ENCODE data around the gene RASGRP4. TPM values are rescaled to one million over a fixed set of nuclear protein-coding genes. Genes with fewer than 3 reads are reported as not detected.
"Not testable (repeated sequence)": the region's sequence is repeated elsewhere in the genome, so short reads cannot be mapped to it uniquely, and the experiment has no call there.

RASGRP4 gene
- polyA plus RNA-seq, 3 donors, result 0.48 to 8.2 (median 7.0) TPM

DNA sequence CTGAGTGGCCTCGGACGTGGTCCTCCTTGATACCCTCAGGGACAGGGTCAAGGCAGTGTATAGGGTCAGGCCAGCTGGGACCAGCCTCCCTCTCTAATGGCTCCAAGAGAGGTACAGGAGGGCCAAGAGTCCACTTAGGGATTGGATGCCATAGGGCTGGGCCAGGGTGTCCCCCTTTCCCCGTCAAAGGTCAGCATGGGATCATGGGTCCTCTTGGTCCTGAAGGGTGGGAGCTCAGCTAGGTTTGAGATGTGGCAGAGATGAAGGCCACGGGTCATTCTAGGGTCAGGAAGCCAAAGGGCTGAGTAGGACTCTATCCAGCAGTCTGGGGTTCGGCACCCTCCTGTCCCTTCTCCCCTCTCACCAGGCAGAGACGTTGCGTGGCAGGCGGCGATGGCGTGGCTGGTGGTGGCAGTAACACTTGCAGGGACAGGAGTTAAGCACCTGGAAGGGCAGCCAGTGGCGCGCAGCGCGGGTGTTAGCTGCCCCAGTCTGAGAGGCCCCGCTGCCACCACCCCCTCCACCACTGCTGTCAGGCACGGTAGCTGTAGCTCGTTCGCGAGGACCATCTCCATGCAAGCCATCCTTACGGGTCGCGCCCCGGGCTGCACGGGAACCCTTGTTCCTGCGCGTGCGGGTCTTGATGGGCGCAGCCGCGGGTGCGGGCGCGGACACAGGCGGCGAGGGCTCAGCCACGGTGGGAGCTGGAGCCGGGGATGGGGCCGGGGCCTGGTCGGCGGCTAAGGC is 40.8 kb downstream of the RASGRP4 start:
- H3K27ac ChIP-seq (ENCODE audit: low read depth, low read length), result no peak overlapping the region
- WGBS, 3 donors, result 79 to 85% (median 82%) methylated on average over 34 to 40 of the region's 40 CpGs

DNA sequence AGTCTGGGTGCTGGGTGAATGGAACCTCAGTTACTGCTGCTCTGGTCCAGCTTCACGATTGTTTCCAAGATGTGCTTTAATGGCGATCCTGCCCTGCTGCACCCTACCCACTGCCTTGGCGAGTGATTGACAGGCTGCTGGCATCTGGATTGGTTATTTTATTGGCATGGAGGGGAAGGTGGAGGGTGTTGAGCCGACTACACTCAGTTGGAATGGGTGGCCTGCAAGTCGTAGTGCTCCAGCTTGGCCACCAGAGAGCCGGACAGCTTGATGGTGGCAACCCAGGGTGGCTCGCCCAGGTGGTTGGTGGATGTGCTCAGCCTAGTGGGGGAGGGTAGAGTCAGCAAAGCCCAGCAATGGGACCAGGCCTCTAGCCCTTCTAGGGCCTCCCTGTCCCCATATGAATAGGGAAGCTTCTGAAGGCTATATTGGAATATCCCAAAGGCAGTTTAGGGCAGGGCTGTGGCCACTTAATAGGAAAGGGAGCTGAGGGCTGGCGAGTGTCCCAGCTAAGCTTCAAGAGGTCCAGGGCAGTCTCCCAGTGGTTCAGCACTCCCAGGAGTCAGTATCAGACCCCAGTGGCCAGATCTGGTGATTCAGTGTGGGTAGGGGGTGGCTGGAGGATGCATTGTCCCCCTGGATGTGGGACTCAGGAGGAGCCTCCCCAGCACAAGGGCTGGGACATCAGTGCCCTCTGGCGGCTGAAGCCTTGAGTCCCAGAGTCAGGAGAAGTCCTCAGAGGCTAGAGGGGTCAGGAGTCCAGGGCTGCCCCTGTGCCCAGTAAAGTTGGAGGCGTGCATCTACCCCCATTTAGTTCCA is 41.6 kb downstream of the RASGRP4 start:
- H3K27ac ChIP-seq (ENCODE audit: low read depth, low read length), result no peak overlapping the region
- 82 to 94% (median 86%) methylated on average over 10 of the region's 10 CpGs for WGBS, 3 donors

DNA sequence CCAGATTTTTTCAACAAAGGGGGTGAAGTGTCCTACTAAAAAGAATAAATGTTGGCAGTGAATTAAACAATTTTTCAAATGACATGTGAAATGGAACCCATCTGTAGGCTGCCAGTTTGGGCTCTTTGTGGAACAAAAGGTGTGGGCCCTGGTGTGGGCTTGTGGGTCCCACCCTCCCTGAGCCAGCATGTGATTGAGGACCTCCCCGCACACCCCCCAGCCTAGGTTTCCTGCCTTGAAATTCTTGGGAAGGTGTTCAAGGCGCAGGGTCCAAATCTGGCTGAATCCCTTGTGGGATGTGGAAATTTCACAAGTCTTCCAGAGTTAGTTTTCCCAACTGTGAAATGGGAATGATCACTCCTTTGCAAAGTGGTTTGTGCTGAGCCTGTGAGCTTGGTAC is 42.3 kb downstream of the RASGRP4 start:
- no peak overlapping the region for H3K27ac ChIP-seq (ENCODE audit: low read depth, low read length)
- WGBS, 3 donors, result 94 to 100% (median 98%) methylated on average over 2 of the region's 2 CpGs

DNA sequence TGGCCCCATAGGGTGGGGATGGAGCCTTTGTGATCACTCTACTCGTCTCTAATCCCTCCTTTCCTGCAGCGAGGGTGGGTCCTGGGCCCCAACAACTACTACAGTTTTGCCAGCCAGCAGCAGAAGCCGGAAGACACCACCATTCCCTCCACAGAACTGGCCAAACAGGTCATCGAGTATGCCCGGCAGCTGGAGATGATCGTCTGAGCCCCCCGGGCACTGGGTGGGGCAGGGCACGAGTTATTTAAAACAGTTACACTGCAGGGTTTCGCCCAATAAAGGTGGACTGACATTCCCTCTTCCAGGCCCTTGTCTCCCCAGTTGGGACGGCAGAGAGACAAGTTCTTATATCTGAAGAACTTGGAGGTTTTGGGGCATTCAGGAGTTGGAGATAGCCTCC is 42.8 kb downstream of the RASGRP4 start:
- 92 to 95% (median 92%) methylated on average over 10 of the region's 10 CpGs for WGBS, 3 donors

DNA sequence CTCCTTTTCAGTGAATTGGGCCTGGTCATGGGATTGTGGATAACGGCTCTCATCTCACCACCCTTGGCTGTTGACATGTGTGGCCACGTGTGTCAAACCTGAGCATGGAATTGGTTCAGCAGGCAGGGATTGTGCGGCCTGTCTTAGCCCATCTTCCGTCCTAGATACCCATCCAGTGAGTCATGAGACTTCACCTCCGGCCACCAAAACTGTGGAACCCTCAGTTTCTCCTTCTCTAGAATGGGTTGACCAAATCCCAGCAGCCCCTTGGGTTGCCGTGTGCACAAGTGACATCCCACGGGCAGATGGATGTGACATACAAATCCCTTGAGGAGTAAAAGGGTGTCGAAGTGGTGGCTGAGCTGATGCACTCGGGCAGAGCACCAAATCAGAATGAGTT is 44.9 kb downstream of the RASGRP4 start:
- no peak overlapping the region for H3K27ac ChIP-seq (ENCODE audit: low read depth, low read length)
- WGBS, 3 donors, result 91 to 96% (median 91%) methylated on average over 9 of the region's 9 CpGs

More for the DNA sequence above, 42.8 kb downstream of the RASGRP4 start:
- H3K27ac ChIP-seq (ENCODE audit: low read depth, low read length), result no peak overlapping the region

DNA sequence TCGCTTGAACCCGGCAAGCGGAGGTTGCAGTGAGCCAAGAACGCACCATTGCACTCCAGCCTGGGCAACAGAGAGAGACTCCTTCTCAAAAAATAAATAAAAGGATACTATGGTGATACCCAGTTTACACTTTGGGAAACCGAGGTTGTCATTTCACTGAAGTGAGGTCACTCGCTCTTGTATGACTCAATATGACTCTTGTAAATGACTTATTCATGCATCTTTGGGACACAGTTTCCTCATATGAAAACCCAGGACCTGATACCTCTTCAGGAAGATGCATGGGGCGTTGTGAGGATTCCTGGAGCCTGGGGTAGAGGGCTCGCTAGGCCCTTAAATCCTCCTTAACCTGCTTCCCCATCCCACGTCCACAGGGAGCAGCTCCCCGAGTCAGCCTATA is 47.2 kb downstream of the RASGRP4 start:
- WGBS, 3 donors, result 93 to 95% (median 95%) methylated on average over 10 of the region's 10 CpGs

DNA sequence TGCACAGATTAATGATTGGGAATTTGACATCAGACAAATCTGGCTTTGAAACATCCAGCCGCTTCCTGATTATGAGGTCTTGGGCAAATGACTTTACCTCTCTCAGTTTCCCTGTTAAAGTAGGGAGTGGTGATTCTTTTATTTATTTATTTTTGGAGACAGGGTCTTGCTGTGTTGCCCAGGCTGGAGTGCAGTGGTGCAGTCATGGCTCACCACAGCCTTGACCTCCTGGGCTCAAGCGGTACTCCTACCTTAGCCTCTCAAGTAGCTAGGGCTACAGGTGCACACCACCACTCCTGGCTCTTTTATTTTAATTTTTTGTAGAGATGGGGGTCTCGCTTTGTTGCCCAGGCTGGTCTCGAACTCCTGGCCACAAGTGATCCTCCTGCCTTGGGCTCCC is 49.0 kb downstream of the RASGRP4 start:
- H3K27ac ChIP-seq (ENCODE audit: low read depth, low read length), result no peak overlapping the region
- WGBS, 3 donors, result 98 to 100% (median 98%) methylated on average over 4 of the region's 4 CpGs

More for the DNA sequence above, 47.2 kb downstream of the RASGRP4 start:
- no peak overlapping the region for H3K27ac ChIP-seq (ENCODE audit: low read depth, low read length)

DNA sequence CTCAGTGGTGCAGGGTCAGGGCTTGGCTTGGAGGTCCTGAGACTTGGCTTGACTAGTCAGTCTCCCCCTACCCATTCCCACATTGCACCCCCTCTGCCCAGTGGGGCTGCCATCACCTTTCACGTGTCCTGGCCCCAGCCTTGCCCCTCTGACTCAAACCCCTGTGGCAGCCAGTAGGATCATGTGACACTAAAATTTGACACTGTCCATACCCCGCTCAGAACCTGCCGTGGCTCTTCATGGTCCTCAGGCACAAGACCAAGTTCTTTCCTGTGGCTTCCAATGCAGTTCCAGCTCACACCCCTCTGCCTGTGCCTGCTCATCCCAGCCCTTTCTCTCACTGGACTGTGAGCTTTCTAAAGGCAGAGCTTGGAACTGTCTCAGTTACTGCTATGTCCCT is 49.4 kb downstream of the RASGRP4 start:
- 77 to 85% (median 82%) methylated on average over 3 of the region's 3 CpGs for WGBS, 3 donors
- H3K27ac ChIP-seq (ENCODE audit: low read depth, low read length), result no peak overlapping the region

DNA sequence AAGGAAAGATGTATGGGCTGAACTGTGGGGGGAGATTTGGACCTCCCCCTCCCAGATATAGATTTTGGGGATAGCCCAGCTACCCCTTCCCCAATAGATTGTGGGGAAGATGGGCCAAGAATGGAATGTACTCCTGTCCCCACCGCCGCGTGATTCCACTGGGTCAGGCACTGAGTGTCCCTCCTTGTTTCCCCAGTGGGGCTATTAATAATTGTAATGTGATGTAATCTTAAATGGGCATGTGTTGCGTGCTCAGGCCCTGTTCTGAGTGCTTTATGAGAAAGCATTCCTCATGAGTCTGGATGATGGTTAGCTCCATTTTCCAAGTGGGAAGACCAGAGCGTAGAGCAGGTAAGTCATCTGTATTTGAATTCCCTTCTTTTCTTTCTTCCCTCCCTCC is 50.3 kb downstream of the RASGRP4 start:
- H3K27ac ChIP-seq (ENCODE audit: low read depth, low read length), result no peak overlapping the region

DNA sequence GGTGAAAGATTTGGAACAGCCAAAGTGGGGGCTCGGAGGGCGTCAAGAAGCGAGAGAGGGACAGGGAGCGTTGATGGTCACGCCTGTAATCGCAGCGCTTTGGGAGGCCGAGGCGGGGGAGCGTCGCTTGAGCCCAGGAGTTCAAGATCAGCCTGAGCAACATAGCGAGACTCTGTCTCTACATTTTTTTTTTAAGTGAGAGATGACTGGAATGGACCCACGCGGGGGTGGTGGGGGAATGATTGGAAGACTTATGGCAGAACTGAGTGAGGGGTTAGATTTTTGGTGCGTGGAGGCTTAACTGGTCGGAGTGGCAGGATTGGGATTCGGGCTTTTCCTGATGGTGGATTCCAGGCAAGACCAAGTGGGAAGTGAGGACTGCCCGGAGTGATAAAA is 50.9 kb downstream of the RASGRP4 start:
- H3K27ac ChIP-seq (ENCODE audit: low read depth, low read length), result peak overlapping the region; percentile 76
- 1 to 2% (median 1%) methylated on average over 18 of the region's 18 CpGs for WGBS, 3 donors

More for the DNA sequence above, 50.3 kb downstream of the RASGRP4 start:
- 61 to 79% (median 76%) methylated on average over 5 of the region's 5 CpGs for WGBS, 3 donors

DNA sequence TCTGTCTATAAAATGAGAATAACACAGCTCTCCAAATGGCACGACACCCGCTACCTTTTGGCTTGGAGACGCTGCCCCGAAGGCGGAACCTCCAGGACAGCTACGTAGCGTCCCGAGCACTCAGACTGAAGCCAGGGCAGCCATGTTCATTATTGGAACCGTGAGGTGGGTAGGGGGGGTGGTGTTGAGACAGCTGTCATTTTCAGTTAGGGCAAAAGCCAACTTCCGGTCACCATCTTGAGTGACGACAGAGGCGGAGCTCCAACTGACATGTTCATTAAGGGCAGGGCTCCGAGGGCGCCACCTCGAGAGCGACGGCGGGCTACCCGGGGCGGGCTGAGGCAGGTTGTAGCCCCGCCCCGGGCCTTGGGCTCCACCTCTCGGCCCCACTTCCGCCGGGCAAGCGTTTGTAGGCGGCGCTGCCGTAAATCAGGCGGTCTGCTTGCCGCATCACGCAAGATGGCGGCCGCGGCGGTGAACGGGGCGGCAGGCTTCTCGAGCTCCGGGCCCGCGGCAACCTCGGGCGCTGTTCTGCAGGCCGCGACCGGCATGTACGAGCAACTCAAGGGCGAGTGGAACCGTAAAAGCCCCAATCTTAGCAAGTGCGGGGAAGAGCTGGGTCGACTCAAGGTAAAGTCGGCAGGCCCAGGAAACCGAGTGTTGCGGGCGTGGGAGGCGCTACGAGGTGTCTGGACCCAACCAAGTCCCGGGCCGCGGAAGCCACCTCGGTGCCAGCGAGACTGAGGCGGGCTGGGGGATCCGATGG is 51.5 kb downstream of the RASGRP4 start, which contains the start of gene PSMD8:
PSMD8 (plus strand) TSS at position 240 of the 766 bp plus-strand sequence; CDS start at position 271, 31 bp downstream.
- WGBS, 3 donors, result 0% methylated on average over 65 of the region's 65 CpGs
- H3K27ac ChIP-seq (ENCODE audit: low read depth, low read length), result peak within 1 kb of the TSS; percentile 76

DNA sequence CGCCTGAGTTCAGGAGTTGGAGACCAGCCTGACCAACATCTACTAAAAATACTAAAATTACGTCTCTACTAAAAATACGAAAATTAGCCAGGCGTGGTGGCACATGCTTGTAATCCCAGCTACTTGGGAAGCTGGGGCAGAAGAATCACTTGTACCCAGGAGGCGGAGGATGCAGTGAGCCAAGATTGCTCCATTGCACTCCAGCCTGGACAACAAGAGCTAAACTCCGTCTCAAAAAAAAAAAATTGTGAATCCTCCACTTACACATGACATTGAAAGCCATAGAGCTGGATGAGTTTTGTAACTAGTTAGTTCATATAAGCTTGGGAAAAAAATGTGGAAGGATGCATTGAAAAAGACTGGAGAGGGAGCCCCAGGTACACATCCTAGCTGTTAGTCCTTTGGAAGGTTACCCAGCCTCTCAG is 52.1 kb downstream of the RASGRP4 start:
- H3K27ac ChIP-seq (ENCODE audit: low read depth, low read length), result peak overlapping the region; percentile 76
- WGBS, 3 donors, result 72 to 74% (median 73%) methylated on average over 6 of the region's 6 CpGs

DNA sequence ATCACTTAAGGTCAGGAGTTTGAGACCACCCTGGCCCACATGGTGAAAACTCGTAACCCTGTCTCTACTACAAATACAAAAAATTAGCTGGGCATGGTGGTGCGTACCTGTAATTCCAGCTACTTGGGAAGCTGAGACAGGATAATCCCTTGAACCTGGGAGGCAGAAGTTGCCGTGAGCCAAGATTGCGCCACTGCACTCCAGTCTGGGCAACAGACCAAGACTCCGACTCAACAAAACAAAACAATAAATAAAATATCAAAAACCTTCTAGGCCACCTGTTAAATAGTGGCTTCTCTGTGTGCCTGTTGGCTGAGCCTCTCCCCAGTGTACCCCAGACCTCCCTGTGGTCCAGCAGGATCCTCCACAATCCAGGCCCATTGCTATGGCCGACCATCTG is 54.9 kb downstream of the RASGRP4 start:
- no peak overlapping the region for H3K27ac ChIP-seq (ENCODE audit: low read depth, low read length)
- WGBS, 3 donors, result 72 to 80% (median 73%) methylated on average over 6 of the region's 6 CpGs

DNA sequence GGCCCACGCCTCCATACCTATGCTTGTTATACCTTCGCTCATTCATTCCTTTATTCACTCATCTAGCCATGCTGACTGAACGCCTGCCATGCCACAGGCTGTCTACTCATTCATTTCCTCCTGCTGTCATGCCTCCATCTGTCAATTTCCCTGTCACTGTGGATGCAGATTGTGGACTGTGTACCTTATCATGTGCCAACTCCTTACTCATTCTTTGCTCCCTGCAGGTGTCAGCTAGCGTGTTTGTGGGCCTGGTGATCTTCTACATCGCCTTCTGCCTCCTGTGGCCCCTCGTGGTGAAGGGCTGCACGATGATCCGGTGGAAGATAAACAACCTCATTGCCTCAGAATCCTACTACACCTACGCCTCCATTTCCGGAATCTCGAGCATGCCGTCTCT is 55.7 kb downstream of the RASGRP4 start:
- WGBS, 3 donors, result 63 to 78% (median 71%) methylated on average over 12 of the region's 12 CpGs
- H3K27ac ChIP-seq (ENCODE audit: low read depth, low read length), result no peak overlapping the region

DNA sequence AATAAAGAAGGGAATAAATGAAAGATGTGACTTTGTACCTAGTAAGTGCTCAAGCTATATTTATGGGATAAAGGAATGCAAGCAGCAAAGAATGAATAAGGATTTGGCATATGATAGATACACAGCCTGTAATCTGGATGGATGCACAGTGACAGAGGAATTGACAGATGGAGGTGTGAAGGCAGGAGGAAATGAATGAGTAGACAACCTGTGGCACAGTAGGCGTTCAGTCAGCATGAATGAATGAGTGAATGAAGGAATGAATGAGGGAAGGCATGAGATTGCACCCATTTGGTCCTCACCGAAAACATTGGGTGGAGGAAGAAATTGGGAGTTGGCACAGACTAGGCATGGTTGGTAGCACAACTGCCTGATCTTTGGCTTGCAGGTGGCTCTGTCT is 56.4 kb downstream of the RASGRP4 start:
- 72 to 93% (median 89%) methylated on average over 2 of the region's 2 CpGs for WGBS, 3 donors
- no peak overlapping the region for H3K27ac ChIP-seq (ENCODE audit: low read depth, low read length)

DNA sequence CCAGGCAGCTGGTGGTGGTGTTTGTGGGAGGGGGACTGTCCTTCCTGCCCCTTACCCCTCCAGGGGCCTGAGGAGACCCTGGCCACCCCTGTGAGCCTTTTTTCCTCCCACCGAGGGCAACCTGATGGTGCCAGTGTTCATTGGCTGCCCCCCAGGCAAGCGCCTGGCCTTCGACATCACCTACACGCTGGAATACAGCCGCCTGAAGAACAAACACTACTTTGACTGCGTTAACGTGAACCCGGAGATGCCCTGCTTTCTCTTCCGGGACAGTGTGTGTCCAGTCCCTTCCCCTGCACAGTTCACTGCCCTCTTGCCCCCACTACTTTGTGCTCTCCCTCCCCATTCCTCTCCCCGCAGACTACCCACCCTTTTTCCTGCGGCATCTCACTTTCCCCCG is 59.0 kb downstream of the RASGRP4 start:
- H3K27ac ChIP-seq (ENCODE audit: low read depth, low read length), result no peak overlapping the region
- WGBS, 3 donors, result 60 to 84% (median 77%) methylated on average over 10 to 12 of the region's 12 CpGs

DNA sequence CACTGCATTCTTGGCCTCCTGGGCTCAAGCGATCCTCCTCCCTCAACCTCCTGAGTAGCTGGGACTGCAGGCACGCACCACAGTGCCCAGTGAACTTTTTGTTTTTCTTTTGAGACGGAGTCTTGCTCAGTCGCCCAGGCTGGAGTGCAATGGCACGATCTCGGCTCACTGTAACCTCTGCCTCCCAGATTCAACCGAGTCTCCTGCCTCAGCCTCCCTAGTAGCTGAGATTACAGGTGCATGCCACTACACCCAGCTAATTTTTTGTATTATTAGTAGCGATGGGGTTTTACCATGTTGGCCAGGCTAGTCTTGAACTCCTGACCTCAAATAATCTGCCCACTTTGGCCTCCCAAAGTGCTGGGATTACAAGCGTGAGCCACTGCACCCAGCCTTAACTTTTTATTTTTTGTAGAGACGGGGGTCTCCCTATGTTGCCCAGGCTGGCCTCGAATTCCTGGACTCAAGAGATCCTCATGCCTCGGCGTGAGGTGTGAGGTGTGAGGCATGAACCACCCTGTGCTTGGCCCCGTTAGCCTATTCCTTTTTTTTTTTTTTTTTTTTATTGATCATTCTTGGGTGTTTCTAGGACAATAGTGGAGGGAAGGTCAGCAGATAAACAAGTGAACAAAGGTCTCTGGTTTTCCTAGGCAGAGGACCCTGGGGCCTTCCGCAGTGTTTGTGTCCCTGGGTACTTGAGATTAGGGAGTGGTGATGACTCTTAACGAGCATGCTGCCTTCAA is 62.9 kb downstream of the RASGRP4 start:
- WGBS, 3 donors, result 65 to 84% (median 83%) methylated on average over 14 to 15 of the region's 16 CpGs
- not testable (repeated sequence) for H3K27ac ChIP-seq (ENCODE audit: low read depth, low read length)
